ENCODE measurements around the gene GALNT15.

GALNT15 gene

GRCh38 chr3:16273867-16274266, 99.4 kb downstream of the GALNT15 start:
- no peak for TF ChIP-seq CTCF (conservative IDR thresholded peaks at IDR 0.05; ENCODE audit: control insufficient read depth, insufficient read depth, low read depth, low read length)
- no peak for DNase-seq (ENCODE audit: low read depth)

GRCh38 chr3:16277471-16277870, 103.0 kb downstream of the GALNT15 start:
- H3K4me3 ChIP-seq (ENCODE audit: control insufficient read depth, low read depth, low read length), result no peak overlapping the region
- TF ChIP-seq CTCF (conservative IDR thresholded peaks at IDR 0.05; ENCODE audit: control insufficient read depth, insufficient read depth, low read depth, low read length), result no peak
- DNase-seq (ENCODE audit: low read depth), result no peak

More at GRCh38 chr3:16273867-16274266, 99.4 kb downstream of the GALNT15 start:
- no peak overlapping the region for H3K4me3 ChIP-seq (ENCODE audit: control insufficient read depth, low read depth, low read length)

- TF ChIP-seq CTCF (conservative IDR thresholded peaks at IDR 0.05; ENCODE audit: control insufficient read depth, insufficient read depth, low read depth, low read length), result no peak
- no peak overlapping the region for H3K4me3 ChIP-seq (ENCODE audit: control insufficient read depth, low read depth, low read length)
- DNase-seq (ENCODE audit: low read depth), result no peak
Observed at GRCh38 chr3:16279010-16279801, 104.7 kb downstream of the GALNT15 start.

GRCh38 chr3:16280671-16281070, 106.2 kb downstream of the GALNT15 start:
- peak; percentile 50 for DNase-seq (ENCODE audit: low read depth)
- no peak overlapping the region for H3K4me3 ChIP-seq (ENCODE audit: control insufficient read depth, low read depth, low read length)
- TF ChIP-seq CTCF (conservative IDR thresholded peaks at IDR 0.05; ENCODE audit: control insufficient read depth, insufficient read depth, low read depth, low read length), result no peak

All from fibroblast of mammary gland (primary cell).